A673 (cell line): Measurements from ENCODE around the gene THRB. TPM values are rescaled to one million over a fixed set of nuclear protein-coding genes. Genes with fewer than 3 reads are reported as not detected.

Source experiments
- BruUV-seq: library from RNA; stranded (reverse); fragments of 400-500 nt; replicated peaks from 2 replicates; lab custom pipeline; 2021; lab: Mats Ljungman, UMichigan
- CTCF ChIA-PET: fragments of 300-600 bp; sonication (Branson Sonifier 250); formaldehyde crosslinking; loops from one replicate; lab custom pipeline; 2022; ENCODE audit warnings: antibody characterized with exemption; lab: Charles Lee
- POLR2A ChIA-PET: fragments of 300-600 bp; sonication (Branson Sonifier 250); formaldehyde crosslinking; loops from one replicate; lab custom pipeline; 2022; ENCODE audit warnings: antibody characterized with exemption; ENCODE audit not compliant: low non-redundant PET; lab: Charles Lee
- DNase-seq: peaks from one replicate; pipeline ENCODE4 v3.0.0-alpha.2; 2015; ENCODE audit warnings: low spot score
- H3K27ac ChIP-seq: fragments of 200-600 bp; sonication (generic); 2 replicates; pipeline ENCODE4 v1.5.1; 2016; ENCODE audit warnings: mixed run types, low read depth, mild to moderate bottlenecking, mixed read lengths, antibody characterized with exemption, low read length; ENCODE audit not compliant: poor library complexity, severe bottlenecking
- H3K27me3 ChIP-seq: fragments of 200-600 bp; sonication (generic); replicated peaks from 2 replicates; pipeline ENCODE4 v1.6.1; 2017; ENCODE audit warnings: mixed run types, low read depth, mild to moderate bottlenecking, mixed read lengths, antibody characterized with exemption, low read length; ENCODE audit not compliant: insufficient read depth, poor library complexity
- H3K36me3 ChIP-seq: fragments of 200-600 bp; sonication (generic); 2 replicates; pipeline ENCODE4 v1.6.1; 2016; ENCODE audit warnings: mixed run types, mild to moderate bottlenecking, mixed read lengths, antibody characterized with exemption, low read length; ENCODE audit not compliant: insufficient read depth, poor library complexity, severe bottlenecking
- H3K4me1 ChIP-seq: fragments of 200-600 bp; sonication (generic); 2 replicates; pipeline ENCODE4 v1.6.1; 2017; ENCODE audit warnings: mixed run types, mild to moderate bottlenecking, mixed read lengths, antibody characterized with exemption, low read length; ENCODE audit not compliant: insufficient read depth, poor library complexity, severe bottlenecking
- H3K4me3 ChIP-seq: fragments of 200-600 bp; sonication (generic); 2 replicates; pipeline ENCODE4 v1.5.1; 2016; ENCODE audit warnings: low read depth, mixed run types, mild to moderate bottlenecking, mixed read lengths, low read length; ENCODE audit not compliant: poor library complexity, severe bottlenecking
- H3K9me3 ChIP-seq: fragments of 200-600 bp; sonication (generic); 2 replicates; pipeline ENCODE4 v1.6.1; 2016; ENCODE audit warnings: mixed run types, low read depth, mild to moderate bottlenecking, mixed read lengths, antibody characterized with exemption, low read length; ENCODE audit not compliant: poor library complexity, severe bottlenecking
- CTCF ChIP-seq: fragments of 300-800, 200-600 bp; sonication (generic); conservative IDR thresholded peaks from 2 replicates; pipeline ENCODE4 v1.5.1; 2017; ENCODE audit warnings: low read depth, mild to moderate bottlenecking, antibody characterized with exemption, low read length, moderate library complexity, mixed read lengths
- EZH2 ChIP-seq: fragments of 200-600 bp; sonication (generic); IDR thresholded peaks from 2 replicates; pipeline ENCODE4 v1.6.1; 2017; ENCODE audit warnings: borderline replicate concordance, low read depth, mild to moderate bottlenecking, mixed read lengths, antibody characterized with exemption, low read length; ENCODE audit not compliant: poor library complexity, severe bottlenecking
- intact Hi-C: fragments of 100-400 bp; cut with micrococcal nuclease; formaldehyde crosslinking; loops from one replicate; pipeline ENCODE4 v1.10.0; 2022; ENCODE audit not compliant: unreplicated experiment
- total RNA-seq: library from RNA; stranded (reverse); gene quantifications from 2 replicates; pipeline ENCODE4 v1.2.3, GENCODE V29; 2021

The THRB gene
- total RNA-seq, 1 experiment from 2014 or later = 0.11 TPM

GRCh38 chr3:24523215-24523614 is 28.6 kb upstream of the THRB start:
- intact Hi-C loops = no loop called here
- Histone ChIP-seq H3K4me1 (peaks cover 9% of the 10 kb centered on the region), H3K4me3 (no peak overlapping the region), H3K27ac (no peak overlapping the region), H3K9me3 (no peaks in the 10 kb centered on the region), H3K27me3 (peaks cover 78% of the 10 kb centered on the region), H3K36me3 (no peaks in the 10 kb centered on the region)
- no peak for DNase-seq
- ChIA-PET CTCF (no interaction called here), POLR2A (no interaction called here)
- TF ChIP-seq EZH2 (no peak), CTCF (no peak)
- BruUV-seq = no TSS peak

- intact Hi-C loops = no loop called here
Measured at GRCh38 chr3:24522146-24522579, 27.5 kb upstream of the THRB start.

GRCh38 chr3:24521420-24522145 is 26.9 kb upstream of the THRB start:
- no peaks in the 10 kb centered on the region for H3K9me3 ChIP-seq
- peaks cover 78% of the 10 kb centered on the region for H3K27me3 ChIP-seq
- no peaks in the 10 kb centered on the region for H3K36me3 ChIP-seq
- DNase-seq = peak; percentile 22
- H3K27ac ChIP-seq = no peak overlapping the region
- intact Hi-C loops = no loop called here
- H3K4me1 ChIP-seq = peaks cover 9% of the 10 kb centered on the region
- TF ChIP-seq CTCF (no peak), EZH2 (peak; percentile 91)
- BruUV-seq = no TSS peak
- POLR2A ChIA-PET = no interaction called here
- peak overlapping the region; percentile 40 for H3K4me3 ChIP-seq
- CTCF ChIA-PET = no interaction called here

More at GRCh38 chr3:24522146-24522579, 27.5 kb upstream of the THRB start:
- Histone ChIP-seq H3K36me3 (no peaks in the 10 kb centered on the region), H3K27me3 (peaks cover 82% of the 10 kb centered on the region), H3K9me3 (no peaks in the 10 kb centered on the region), H3K4me3 (no peak overlapping the region), H3K27ac (no peak overlapping the region), H3K4me1 (peaks cover 9% of the 10 kb centered on the region)
- TF ChIP-seq EZH2 = no peak
- no peak for TF ChIP-seq CTCF
- ChIA-PET CTCF (no interaction called here), POLR2A (no interaction called here)
- DNase-seq = no peak
- no TSS peak for BruUV-seq
